IMR-90 (cell line): ENCODE results near the gene ARHGEF10L. TPM values are rescaled to one million over a fixed set of nuclear protein-coding genes. Genes with fewer than 3 reads are reported as not detected.
A peak's percentile ranks its signal among the peaks of the same experiment; 100 is the strongest.

Experiments
- ATAC-seq: fragments of 200-7000 bp; cut with Tn5 transposase; 2 replicates; pipeline ENCODE4 v1.9.1; 2020; ENCODE audit warnings: low read depth, mild to moderate bottlenecking, moderate library complexity
- BruUV-seq: library from RNA; stranded (reverse); fragments of 400-500 nt; replicated peaks from 2 replicates; lab custom pipeline; 2021; lab: Mats Ljungman, UMichigan
- CTCF ChIA-PET: fragments of 300-600 bp; formaldehyde crosslinking; extraction: SDS; loops from one replicate; lab custom pipeline; 2021; ENCODE audit warnings: antibody characterized with exemption; lab: Yijun Ruan, JAX
- POLR2A ChIA-PET: fragments of 300-600 bp; sonication (Branson Sonifier 250); formaldehyde crosslinking; loops from one replicate; lab custom pipeline; 2022; ENCODE audit warnings: antibody characterized with exemption; ENCODE audit not compliant: unreplicated experiment; lab: Charles Lee
- DNase-seq: peaks from one replicate; pipeline ENCODE4 v3.0.0; 2013
- H2AFZ ChIP-seq: replicated peaks from 2 replicates; pipeline ENCODE3; 2013; ENCODE audit warnings: low read length, mild to moderate bottlenecking; ENCODE audit not compliant: poor library complexity
- H2AK5ac ChIP-seq: 2 replicates; pipeline ENCODE4 v1.6.1; 2013; ENCODE audit warnings: low read depth, low read length, inconsistent platforms
- H2AK9ac ChIP-seq: replicated peaks from 2 replicates; pipeline ENCODE3; 2013; ENCODE audit warnings: mild to moderate bottlenecking, low read depth, low read length, moderate library complexity; ENCODE audit not compliant: poor library complexity
- H2BK120ac ChIP-seq: 2 replicates; pipeline ENCODE4 v1.6.1; 2013; ENCODE audit warnings: low read depth, low read length, inconsistent platforms
- H2BK15ac ChIP-seq: 3 replicates; pipeline ENCODE4 v1.6.1; 2013; ENCODE audit warnings: low read depth, low read length, inconsistent platforms
- H2BK20ac ChIP-seq: 2 replicates; pipeline ENCODE4 v1.6.1; 2013; ENCODE audit warnings: low read depth, mild to moderate bottlenecking, inconsistent platforms, low read length, moderate library complexity
- H2BK5ac ChIP-seq: 2 replicates; pipeline ENCODE4 v1.6.1; 2013; ENCODE audit warnings: mild to moderate bottlenecking, low read depth, low read length, inconsistent platforms; ENCODE audit not compliant: poor library complexity, severe bottlenecking
- H3K14ac ChIP-seq: replicated peaks from 2 replicates; pipeline ENCODE4 v1.6.1; 2013; ENCODE audit warnings: low read depth, low read length, inconsistent platforms
- H3K18ac ChIP-seq: 2 replicates; pipeline ENCODE4 v1.6.1; 2013; ENCODE audit warnings: low read depth, low read length, control low read depth
- H3K23ac ChIP-seq: 2 replicates; pipeline ENCODE4 v1.6.1; 2013; ENCODE audit warnings: low read depth, low read length, inconsistent platforms
- H3K27ac ChIP-seq: 2 replicates; pipeline ENCODE4 v1.5.1; 2013; ENCODE audit warnings: mild to moderate bottlenecking, control low read depth, low read length; ENCODE audit not compliant: insufficient read depth
- H3K27me3 ChIP-seq: 2 replicates; pipeline ENCODE4 v1.6.1; 2013; ENCODE audit warnings: low read length; ENCODE audit not compliant: control insufficient read depth, insufficient read depth
- H3K36me3 ChIP-seq: 2 replicates; pipeline ENCODE4 v1.6.1; 2013; ENCODE audit warnings: low read length, mixed read lengths; ENCODE audit not compliant: control insufficient read depth, insufficient read depth
- H3K4ac ChIP-seq: 2 replicates; pipeline ENCODE4 v1.6.1; 2013; ENCODE audit warnings: low read depth, low read length, inconsistent platforms
- H3K4me1 ChIP-seq: 2 replicates; pipeline ENCODE4 v1.6.1; 2013; ENCODE audit warnings: low read length, mixed read lengths; ENCODE audit not compliant: control insufficient read depth, insufficient read depth
- H3K4me2 ChIP-seq: 2 replicates; pipeline ENCODE4 v1.6.1; 2013; ENCODE audit warnings: low read depth, mild to moderate bottlenecking, control low read depth, low read length, moderate library complexity
- H3K4me3 ChIP-seq: 2 replicates; pipeline ENCODE4 v1.5.1; 2013; ENCODE audit warnings: low read depth, mild to moderate bottlenecking, control low read depth, low read length, moderate library complexity; ENCODE audit not compliant: insufficient read depth
- H3K56ac ChIP-seq: 2 replicates; pipeline ENCODE4 v1.6.1; 2013; ENCODE audit warnings: low read length, inconsistent platforms; ENCODE audit not compliant: insufficient read depth; ENCODE audit errors: extremely low read depth
- H3K79me1 ChIP-seq, 2 experiments: 2 replicates each; pipeline ENCODE4 v1.6.1; 2013; ENCODE audit warnings: low read length in 2 of 2, inconsistent platforms in 1 of 2, low read depth in 1 of 2
- H3K9ac ChIP-seq: 2 replicates; pipeline ENCODE4 v1.6.1; 2013; ENCODE audit warnings: low read depth, low read length, control low read depth
- H3K9me1 ChIP-seq: 2 replicates; pipeline ENCODE4 v1.6.1; 2013; ENCODE audit warnings: low read length, inconsistent platforms; ENCODE audit not compliant: insufficient read depth
- H3K9me3 ChIP-seq: 2 replicates; pipeline ENCODE4 v1.6.1; 2013; ENCODE audit warnings: low read length; ENCODE audit not compliant: control insufficient read depth, insufficient read depth
- H4K20me1 ChIP-seq: 2 replicates; pipeline ENCODE4 v1.6.1; 2013; ENCODE audit warnings: low read length, inconsistent platforms; ENCODE audit not compliant: insufficient read depth
- H4K5ac ChIP-seq: 2 replicates; pipeline ENCODE4 v1.6.1; 2013; ENCODE audit warnings: mild to moderate bottlenecking, low read depth, low read length, control low read depth
- H4K8ac ChIP-seq, 2 experiments: 2 replicates each; pipeline ENCODE4 v1.6.1; 2013; ENCODE audit warnings: low read depth in 2 of 2, low read length in 2 of 2, control low read depth in 1 of 2, inconsistent platforms in 1 of 2
- H4K91ac ChIP-seq: 2 replicates; pipeline ENCODE4 v1.6.1; 2013; ENCODE audit warnings: low read depth, low read length, inconsistent platforms; ENCODE audit not compliant: insufficient read depth
- CEBPB ChIP-seq: IDR thresholded peaks from 2 replicates; pipeline ENCODE4 v1.6.1; 2012; ENCODE audit warnings: low read depth, low read length, improper control_type of control experiment
- CHD1 ChIP-seq: IDR thresholded peaks from 2 replicates; pipeline ENCODE4 v1.6.1; 2012; ENCODE audit warnings: low read depth, low read length, improper control_type of control experiment
- CTCF ChIP-seq: conservative IDR thresholded peaks from 2 replicates; pipeline ENCODE4 v1.5.1; 2012; ENCODE audit warnings: mild to moderate bottlenecking, low read depth, low read length, improper control_type of control experiment
- FOS ChIP-seq: fragments of 150-350 bp; IDR thresholded peaks from 2 replicates; pipeline ENCODE4 v1.6.1; 2016; ENCODE audit warnings: low read depth, low read length
- MAFK ChIP-seq: IDR thresholded peaks from 2 replicates; pipeline ENCODE4 v1.6.1; 2012; ENCODE audit warnings: low read depth, low read length, improper control_type of control experiment
- MXI1 ChIP-seq: IDR thresholded peaks from 2 replicates; pipeline ENCODE4 v1.6.1; 2012; ENCODE audit warnings: low read depth, mild to moderate bottlenecking, low read length, moderate library complexity, borderline replicate concordance
- NFE2L2 ChIP-seq: fragments of 150-350 bp; IDR thresholded peaks from 2 replicates; pipeline ENCODE4 v1.6.1; 2016; ENCODE audit warnings: low read depth, mild to moderate bottlenecking, low read length
- POLR2A ChIP-seq: IDR thresholded peaks from 2 replicates; pipeline ENCODE4 v1.6.1; 2012; ENCODE audit warnings: mild to moderate bottlenecking, low read depth, low read length
- RCOR1 ChIP-seq: IDR thresholded peaks from 2 replicates; pipeline ENCODE4 v1.6.1; 2012; ENCODE audit warnings: mild to moderate bottlenecking, low read length, improper control_type of control experiment; ENCODE audit not compliant: insufficient replicate concordance
- SMC3 ChIP-seq: fragments of 150-350 bp; IDR thresholded peaks from 2 replicates; pipeline ENCODE4 v1.6.1; 2016; ENCODE audit warnings: low read depth, mild to moderate bottlenecking, antibody characterized with exemption, low read length, moderate library complexity
- WGBS, 2 experiments: methylation state at CpG; one replicate each; pipeline versions ENCODE4 v1.1.5 to v1.1.7; 2013; ENCODE audit warnings: missing lambda C conversion rate in 2 of 2; ENCODE audit not compliant: insufficient read length in 1 of 2; ENCODE audit errors: extremely low coverage in 2 of 2; 5-methylcytosine and 5-hydroxymethylcytosine counted together
- dilution Hi-C: fragments of 300-500 bp; cut with HindIII; formaldehyde crosslinking; loops from one replicate; pipeline ENCODE4 v1.14.3; 2018; ENCODE audit warnings: low sequenced_read_pairs; ENCODE audit not compliant: unreplicated experiment
- in situ Hi-C: fragments of 300-500 bp; cut with MboI; formaldehyde crosslinking; loops from 3 replicates; pipeline ENCODE4 v1.14.3; 2019; ENCODE audit warnings: low sequenced_read_pairs, inconsistent platforms, mixed read lengths
- intact Hi-C: fragments of 100-400 bp; cut with micrococcal nuclease; formaldehyde crosslinking; loops from 2 replicates; pipeline ENCODE4 v1.10.0; 2022
- polyA plus RNA-seq, 3 experiments: library from polyadenylated mRNA; depleted of rRNA; stranded (reverse); fragments of >200 nt; gene quantifications; 2 replicates each; pipeline ENCODE4 v1.2.3, GENCODE V29; 2012; ENCODE audit warnings: low replicate concordance in 1 of 3
- total RNA-seq: library from RNA; depleted of rRNA; stranded (reverse); fragments of >200 nt; gene quantifications from 2 replicates; pipeline ENCODE4 v1.2.3, GENCODE V29; 2012
- TF ChIP-seq, protein P1 (sequence below): fragments of 150-350 bp; IDR thresholded peaks from 2 replicates; pipeline ENCODE4 v1.6.1; 2017; ENCODE audit warnings: mild to moderate bottlenecking, antibody characterized with exemption, low read length, low read depth

The ARHGEF10L gene
- total and polyA plus RNA-seq, 2 of the 4 experiments (the other 2 are of a cell fraction): 4.8 to 12.4 TPM

DNA sequence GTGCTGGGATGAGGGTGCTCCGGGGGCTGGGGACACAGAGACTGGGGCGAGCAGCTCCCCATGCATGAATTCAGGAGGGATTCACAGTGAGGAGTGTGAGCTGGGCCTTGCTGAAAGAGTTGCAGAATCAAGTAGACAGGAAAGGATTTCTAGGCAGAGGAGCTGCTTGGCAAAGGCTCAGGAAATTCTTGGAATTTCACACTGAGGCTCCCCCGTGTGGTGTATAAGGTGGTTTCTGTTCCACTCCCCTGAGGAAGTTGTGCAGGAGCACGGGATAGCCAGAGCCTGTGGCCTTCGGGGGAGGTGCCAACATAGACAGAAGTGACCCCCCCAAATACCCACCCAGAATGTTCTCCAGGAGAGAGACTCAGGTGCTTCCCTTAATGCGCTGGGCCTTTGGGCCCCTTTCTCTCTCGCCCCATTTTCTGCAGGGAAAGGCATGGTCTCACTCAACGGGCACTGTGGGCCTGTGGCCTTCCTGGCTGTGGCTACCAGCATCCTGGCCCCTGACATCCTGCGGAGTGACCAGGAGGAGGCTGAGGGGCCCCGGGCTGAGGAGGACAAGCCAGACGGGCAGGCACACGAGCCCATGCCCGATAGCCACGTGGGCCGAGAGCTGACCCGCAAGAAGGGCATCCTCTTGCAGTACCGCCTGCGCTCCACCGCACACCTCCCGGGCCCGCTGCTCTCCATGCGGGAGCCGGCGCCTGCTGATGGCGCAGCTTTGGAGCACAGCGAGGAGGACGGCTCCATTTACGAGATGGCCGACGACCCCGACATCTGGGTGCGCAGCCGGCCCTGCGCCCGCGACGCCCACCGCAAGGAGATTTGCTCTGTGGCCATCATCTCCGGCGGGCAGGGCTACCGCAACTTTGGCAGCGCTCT, 157.2 kb downstream of the ARHGEF10L start (continued):
- peak; percentile 59 for TF ChIP-seq CTCF

DNA sequence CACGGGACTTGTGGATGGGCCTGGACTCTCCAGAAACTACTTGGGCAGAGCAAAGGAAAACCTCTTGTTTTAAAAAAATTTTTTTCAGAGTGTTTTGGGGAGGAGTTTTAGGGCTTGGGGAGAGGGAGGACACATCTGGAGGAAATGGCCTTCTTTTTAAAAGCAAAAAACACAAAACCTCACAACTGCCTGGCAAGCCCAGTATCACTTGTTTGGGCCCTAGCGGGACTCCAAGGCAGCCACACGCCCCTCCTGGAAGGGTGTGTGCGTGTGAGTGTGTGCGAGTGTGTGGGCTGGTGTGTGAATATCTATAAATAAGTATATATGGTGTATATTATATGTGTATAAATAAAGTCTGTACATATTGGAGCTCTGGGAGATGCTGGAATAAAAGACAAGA, 158.0 kb downstream of the ARHGEF10L start:
- no peak for DNase-seq
- POLR2A ChIA-PET: no interaction called here
- ATAC-seq: no peak
- Histone ChIP-seq H3K4ac (no peak overlapping the region), H2AK5ac (no peak overlapping the region), H3K14ac (no peak overlapping the region), H3K9ac (no peak overlapping the region), H3K23ac (no peak overlapping the region), H3K56ac (no peak overlapping the region), H3K4me2 (no peak overlapping the region), H3K9me1 (no peaks in the 10 kb centered on the region), H4K91ac (no peak overlapping the region), H3K27ac (no peak overlapping the region), H3K9me3 (no peaks in the 10 kb centered on the region), H3K79me1 (no peaks in the 10 kb centered on the region), H4K20me1 (no peaks in the 10 kb centered on the region), H2BK5ac (no peak overlapping the region), H2BK20ac (no peak overlapping the region), H2AFZ (no peak overlapping the region), H3K4me3 (no peak overlapping the region), H3K4me1 (peaks cover 2% of the 10 kb centered on the region; the same call in 1 of the 2 replicates), H2BK15ac (no peak overlapping the region), H2BK120ac (no peak overlapping the region), H3K27me3 (no peaks in the 10 kb centered on the region), H4K8ac (no peak overlapping the region), H3K36me3 (no peaks in the 10 kb centered on the region; the same call in 1 of the 2 replicates), H2AK9ac (no peak overlapping the region), H4K5ac (no peak overlapping the region), H3K18ac (no peak overlapping the region)
- BruUV-seq: no TSS peak
- intact Hi-C loops: no loop called here
- dilution Hi-C loops: no loop called here
- WGBS, 2 experiments: no CpG with 5 or more reads among the region's 5 CpGs
- in situ Hi-C loops: no loop called here
- CTCF ChIA-PET: interaction anchor here (1.2 kb wide), 1 partner anchor 203 kb away, joined by 3 read pairs; no protein-coding TSS in a partner anchor
- no peak for TF ChIP-seq MXI1
- TF ChIP-seq, protein P1, sequence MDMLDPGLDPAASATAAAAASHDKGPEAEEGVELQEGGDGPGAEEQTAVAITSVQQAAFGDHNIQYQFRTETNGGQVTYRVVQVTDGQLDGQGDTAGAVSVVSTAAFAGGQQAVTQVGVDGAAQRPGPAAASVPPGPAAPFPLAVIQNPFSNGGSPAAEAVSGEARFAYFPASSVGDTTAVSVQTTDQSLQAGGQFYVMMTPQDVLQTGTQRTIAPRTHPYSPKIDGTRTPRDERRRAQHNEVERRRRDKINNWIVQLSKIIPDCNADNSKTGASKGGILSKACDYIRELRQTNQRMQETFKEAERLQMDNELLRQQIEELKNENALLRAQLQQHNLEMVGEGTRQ: no peak
- TF ChIP-seq FOS: no peak
- no peak for TF ChIP-seq SMC3
- TF ChIP-seq NFE2L2: no peak
- no peak for TF ChIP-seq MAFK
- no peak for TF ChIP-seq CHD1
- no peak for TF ChIP-seq CEBPB
- no peak for TF ChIP-seq RCOR1
- TF ChIP-seq CTCF: no peak
- TF ChIP-seq POLR2A: no peak
